Panc1 (cell line): ENCODE data around the gene TEX12. TPM values are rescaled to one million over a fixed set of nuclear protein-coding genes. Genes with fewer than 3 reads are reported as not detected.

ENCODE experiments used
- ATAC-seq: fragments of 200-7000 bp; cut with Tn5 transposase; 2 replicates; pipeline ENCODE4 v1.9.1; 2020; ENCODE audit warnings: mild to moderate bottlenecking, moderate library complexity
- BruUV-seq: library from RNA; stranded (reverse); fragments of 400-500 nt; replicated peaks from 2 replicates; lab custom pipeline; 2021; lab: Mats Ljungman, UMichigan
- CTCF ChIA-PET: fragments of 300-600 bp; sonication (Branson Sonifier 250); formaldehyde crosslinking; loops from one replicate; lab custom pipeline; 2022; ENCODE audit warnings: antibody characterized with exemption; lab: Charles Lee
- POLR2A ChIA-PET: fragments of 300-600 bp; sonication (Branson Sonifier 250); formaldehyde crosslinking; loops from one replicate; lab custom pipeline; 2022; ENCODE audit warnings: antibody characterized with exemption; lab: Charles Lee
- DNase-seq: peaks from one replicate; pipeline ENCODE4 v3.0.0-alpha.2; 2010; ENCODE audit warnings: low read depth, low spot score
- H3K27ac ChIP-seq: 2 replicates; pipeline ENCODE4 v1.5.1; 2011; ENCODE audit warnings: mild to moderate bottlenecking, low read length, inconsistent platforms
- H3K27me3 ChIP-seq: fragments of 200-500 bp; sonication (Bioruptor generic); 2 replicates; pipeline ENCODE4 v1.6.0; 2014; ENCODE audit warnings: low read length, inconsistent platforms; ENCODE audit not compliant: control insufficient read depth, insufficient read depth
- H3K36me3 ChIP-seq: fragments of 200-500 bp; sonication (Bioruptor generic); 2 replicates; pipeline ENCODE4 v1.5.1; 2014; ENCODE audit warnings: inconsistent platforms, mild to moderate bottlenecking, low read length, moderate library complexity; ENCODE audit not compliant: control insufficient read depth, insufficient read depth
- H3K4me1 ChIP-seq: 2 replicates; pipeline ENCODE4 v1.5.1; 2011; ENCODE audit warnings: inconsistent platforms, mild to moderate bottlenecking, low read length, moderate library complexity; ENCODE audit not compliant: control insufficient read depth, insufficient read depth
- H3K4me3 ChIP-seq, 2 experiments: 2 replicates each; pipeline ENCODE4 v1.5.1; 2011 to 2012; ENCODE audit warnings: low read depth in 2 of 2, low read length in 2 of 2, mild to moderate bottlenecking in 2 of 2, inconsistent platforms in 1 of 2, moderate library complexity in 1 of 2
- H3K9me3 ChIP-seq: fragments of 200-500 bp; sonication (Bioruptor generic); 2 replicates; pipeline ENCODE4 v1.5.1; 2014; ENCODE audit warnings: low read depth, mild to moderate bottlenecking, inconsistent platforms, low read length, moderate library complexity; ENCODE audit not compliant: control insufficient read depth, insufficient read depth
- CTCF ChIP-seq: fragments of 450-650 bp; IDR thresholded peaks from 2 replicates; pipeline ENCODE4 v1.5.1; 2017; ENCODE audit warnings: mild to moderate bottlenecking
- POLR2AphosphoS5 ChIP-seq: IDR thresholded peaks from 2 replicates; pipeline ENCODE4 v1.6.1; 2012; ENCODE audit warnings: mild to moderate bottlenecking, low read depth, low read length, moderate library complexity
- REST ChIP-seq, 2 experiments: IDR thresholded peaks; 2 replicates each; pipeline ENCODE4 v1.6.1; 2011 to 2012; ENCODE audit warnings: low read depth in 2 of 2, control low read depth in 1 of 2, low read length in 1 of 2, mild to moderate bottlenecking in 1 of 2, moderate library complexity in 1 of 2; ENCODE audit not compliant: insufficient read depth in 1 of 2
- SIN3A ChIP-seq: IDR thresholded peaks from 2 replicates; pipeline ENCODE4 v1.6.1; 2012; ENCODE audit warnings: low read depth, mild to moderate bottlenecking, low read length, moderate library complexity, borderline replicate concordance; ENCODE audit not compliant: insufficient read depth
- TCF7L2 ChIP-seq: IDR thresholded peaks from 2 replicates; pipeline ENCODE4 v1.6.1; 2011; ENCODE audit warnings: mild to moderate bottlenecking, low read depth, low read length, inconsistent platforms
- in situ Hi-C: cut with HindIII; loops from 2 replicates; pipeline ENCODE4 v1.10.0; 2016; ENCODE audit warnings: low sequenced_read_pairs, low pct_unique_long_range_greater_than_20kb
- intact Hi-C: fragments of 100-400 bp; cut with micrococcal nuclease; formaldehyde crosslinking; loops from one replicate; pipeline ENCODE4 v1.10.0; 2022; ENCODE audit not compliant: unreplicated experiment
- total RNA-seq: library from RNA; stranded (reverse); gene quantifications from one replicate; pipeline ENCODE4 v1.2.1, GENCODE V29; 2021; ENCODE audit not compliant: unreplicated experiment

TEX12 gene
- total RNA-seq, 1 experiment from 2014 or later = 0.23 TPM

GRCh38 chr11:112176077-112176476, 8.9 kb downstream of the TEX12 start:
- TF ChIP-seq POLR2AphosphoS5 (no peak), TCF7L2 (no peak), CTCF (no peak), SIN3A (no peak), REST (IDR thresholded peaks at IDR 0.05; ENCODE audit: insufficient read depth in 1 of 2, low read depth in 2 of 2, low read length in 1 of 2) (no peak)
- H3K4me1 ChIP-seq = peaks cover 11% of the 10 kb centered on the region
- H3K4me3 ChIP-seq = no peak overlapping the region
- POLR2A ChIA-PET = interaction anchor here (1.3 kb wide), 1 partner anchor 64 kb away, joined by 3 read pairs; no protein-coding TSS in a partner anchor
- no peak overlapping the region for H3K27ac ChIP-seq
- in situ Hi-C loops = no loop called here
- H3K9me3 ChIP-seq = no peaks in the 10 kb centered on the region
- intact Hi-C loops = no loop called here
- no peaks in the 10 kb centered on the region for H3K27me3 ChIP-seq
- ATAC-seq (no peak), DNase-seq (no peak)
- CTCF ChIA-PET = no interaction called here
- no peaks in the 10 kb centered on the region for H3K36me3 ChIP-seq
- no TSS peak for BruUV-seq

GRCh38 chr11:112177589-112177988, 10.4 kb downstream of the TEX12 start:
- Histone ChIP-seq H3K9me3 (no peaks in the 10 kb centered on the region), H3K4me1 (peaks cover 11% of the 10 kb centered on the region), H3K4me3 (no peak overlapping the region), H3K27me3 (no peaks in the 10 kb centered on the region), H3K27ac (no peak overlapping the region), H3K36me3 (no peaks in the 10 kb centered on the region)
- DNase-seq = no peak
- no peak for ATAC-seq
- TF ChIP-seq CTCF (no peak), POLR2AphosphoS5 (no peak), TCF7L2 (no peak), REST (IDR thresholded peaks at IDR 0.05; ENCODE audit: insufficient read depth in 1 of 2, low read depth in 2 of 2, low read length in 1 of 2) (no peak), SIN3A (no peak)
- in situ Hi-C loops (no loop called here), intact Hi-C loops (no loop called here)
- CTCF ChIA-PET = interaction anchor here (0.7 kb wide), 1 partner anchor 19 kb away, joined by 5 read pairs; no protein-coding TSS in a partner anchor
- POLR2A ChIA-PET = interaction anchor here (0.7 kb wide), 2 partner anchors 92 to 1312 kb away, joined by 5 to 6 read pairs; no protein-coding TSS in a partner anchor
- BruUV-seq = no TSS peak
